A673 (cell line): ENCODE data around the gene WNT11. TPM values are rescaled to one million over a fixed set of nuclear protein-coding genes. Genes with fewer than 3 reads are reported as not detected.

Source experiments
- BruUV-seq: library from RNA; stranded (reverse); fragments of 400-500 nt; replicated peaks from 2 replicates; lab custom pipeline; 2021; lab: Mats Ljungman, UMichigan
- CTCF ChIA-PET: fragments of 300-600 bp; sonication (Branson Sonifier 250); formaldehyde crosslinking; loops from one replicate; lab custom pipeline; 2022; ENCODE audit warnings: antibody characterized with exemption; lab: Charles Lee
- POLR2A ChIA-PET: fragments of 300-600 bp; sonication (Branson Sonifier 250); formaldehyde crosslinking; loops from one replicate; lab custom pipeline; 2022; ENCODE audit warnings: antibody characterized with exemption; ENCODE audit not compliant: low non-redundant PET; lab: Charles Lee
- DNase-seq: peaks from one replicate; pipeline ENCODE4 v3.0.0-alpha.2; 2015; ENCODE audit warnings: low spot score
- H3K27ac ChIP-seq: fragments of 200-600 bp; sonication (generic); 2 replicates; pipeline ENCODE4 v1.5.1; 2016; ENCODE audit warnings: mixed run types, low read depth, mild to moderate bottlenecking, mixed read lengths, antibody characterized with exemption, low read length; ENCODE audit not compliant: poor library complexity, severe bottlenecking
- H3K27me3 ChIP-seq: fragments of 200-600 bp; sonication (generic); replicated peaks from 2 replicates; pipeline ENCODE4 v1.6.1; 2017; ENCODE audit warnings: mixed run types, low read depth, mild to moderate bottlenecking, mixed read lengths, antibody characterized with exemption, low read length; ENCODE audit not compliant: insufficient read depth, poor library complexity
- H3K36me3 ChIP-seq: fragments of 200-600 bp; sonication (generic); 2 replicates; pipeline ENCODE4 v1.6.1; 2016; ENCODE audit warnings: mixed run types, mild to moderate bottlenecking, mixed read lengths, antibody characterized with exemption, low read length; ENCODE audit not compliant: insufficient read depth, poor library complexity, severe bottlenecking
- H3K4me1 ChIP-seq: fragments of 200-600 bp; sonication (generic); 2 replicates; pipeline ENCODE4 v1.6.1; 2017; ENCODE audit warnings: mixed run types, mild to moderate bottlenecking, mixed read lengths, antibody characterized with exemption, low read length; ENCODE audit not compliant: insufficient read depth, poor library complexity, severe bottlenecking
- H3K4me3 ChIP-seq: fragments of 200-600 bp; sonication (generic); 2 replicates; pipeline ENCODE4 v1.5.1; 2016; ENCODE audit warnings: low read depth, mixed run types, mild to moderate bottlenecking, mixed read lengths, low read length; ENCODE audit not compliant: poor library complexity, severe bottlenecking
- H3K9me3 ChIP-seq: fragments of 200-600 bp; sonication (generic); 2 replicates; pipeline ENCODE4 v1.6.1; 2016; ENCODE audit warnings: mixed run types, low read depth, mild to moderate bottlenecking, mixed read lengths, antibody characterized with exemption, low read length; ENCODE audit not compliant: poor library complexity, severe bottlenecking
- CTCF ChIP-seq: fragments of 300-800, 200-600 bp; sonication (generic); conservative IDR thresholded peaks from 2 replicates; pipeline ENCODE4 v1.5.1; 2017; ENCODE audit warnings: low read depth, mild to moderate bottlenecking, antibody characterized with exemption, low read length, moderate library complexity, mixed read lengths
- EZH2 ChIP-seq: fragments of 200-600 bp; sonication (generic); IDR thresholded peaks from 2 replicates; pipeline ENCODE4 v1.6.1; 2017; ENCODE audit warnings: borderline replicate concordance, low read depth, mild to moderate bottlenecking, mixed read lengths, antibody characterized with exemption, low read length; ENCODE audit not compliant: poor library complexity, severe bottlenecking
- intact Hi-C: fragments of 100-400 bp; cut with micrococcal nuclease; formaldehyde crosslinking; loops from one replicate; pipeline ENCODE4 v1.10.0; 2022; ENCODE audit not compliant: unreplicated experiment
- total RNA-seq: library from RNA; stranded (reverse); gene quantifications from 2 replicates; pipeline ENCODE4 v1.2.3, GENCODE V29; 2021

Gene WNT11
- total RNA-seq, 1 experiment from 2014 or later, result 1.2 TPM

- H3K9me3 ChIP-seq, result no peaks in the 10 kb centered on the region
- no peaks in the 10 kb centered on the region for H3K27me3 ChIP-seq
- no peak overlapping the region for H3K27ac ChIP-seq
- intact Hi-C loops, result no loop called here
- ChIA-PET POLR2A (no interaction called here), CTCF (no interaction called here)
- no peak for DNase-seq
- no peak overlapping the region for H3K4me3 ChIP-seq
- no TSS peak for BruUV-seq
- H3K4me1 ChIP-seq, result no peaks in the 10 kb centered on the region
- no peaks in the 10 kb centered on the region for H3K36me3 ChIP-seq
- TF ChIP-seq EZH2 (no peak), CTCF (no peak)
These were observed 18.3 kb upstream of the WNT11 start for GRCh38 chr11:76224461-76225121.

- H3K4me3 ChIP-seq, result no peak overlapping the region
- no peak for DNase-seq
- no TSS peak for BruUV-seq
- intact Hi-C loops, result no loop called here
- TF ChIP-seq EZH2, result no peak
- no peaks in the 10 kb centered on the region for H3K9me3 ChIP-seq
- no peak overlapping the region for H3K27ac ChIP-seq
- H3K36me3 ChIP-seq, result no peaks in the 10 kb centered on the region
- POLR2A ChIA-PET, result no interaction called here
- CTCF ChIA-PET, result no interaction called here
- H3K4me1 ChIP-seq, result no peaks in the 10 kb centered on the region
- no peaks in the 10 kb centered on the region for H3K27me3 ChIP-seq
These were observed 15.1 kb upstream of the WNT11 start for GRCh38 chr11:76221365-76221764.

GRCh38 chr11:76219243-76219642 lies 12.9 kb upstream of the WNT11 start:
- Histone ChIP-seq H3K27ac (no peak overlapping the region), H3K9me3 (no peaks in the 10 kb centered on the region), H3K36me3 (no peaks in the 10 kb centered on the region), H3K4me1 (no peaks in the 10 kb centered on the region), H3K4me3 (no peak overlapping the region), H3K27me3 (no peaks in the 10 kb centered on the region)
- BruUV-seq, result no TSS peak
- no peak for DNase-seq
- ChIA-PET CTCF (interaction anchor here (0.5 kb wide), 1 partner anchor 66 kb away, joined by 6 read pairs; no protein-coding TSS in a partner anchor), POLR2A (no interaction called here)
- intact Hi-C loops, result no loop called here
- TF ChIP-seq CTCF (no peak), EZH2 (no peak)
